ENCODE results near the gene BSPRY. TPM values are rescaled to one million over a fixed set of nuclear protein-coding genes. Genes with fewer than 3 reads are reported as not detected.

The BSPRY gene
- total and polyA plus RNA-seq, 2 of the 13 experiments (the other 11 are each of a cell fraction or from before 2014, with no cell fraction given) = 0.09 to 0.26 TPM

DNA sequence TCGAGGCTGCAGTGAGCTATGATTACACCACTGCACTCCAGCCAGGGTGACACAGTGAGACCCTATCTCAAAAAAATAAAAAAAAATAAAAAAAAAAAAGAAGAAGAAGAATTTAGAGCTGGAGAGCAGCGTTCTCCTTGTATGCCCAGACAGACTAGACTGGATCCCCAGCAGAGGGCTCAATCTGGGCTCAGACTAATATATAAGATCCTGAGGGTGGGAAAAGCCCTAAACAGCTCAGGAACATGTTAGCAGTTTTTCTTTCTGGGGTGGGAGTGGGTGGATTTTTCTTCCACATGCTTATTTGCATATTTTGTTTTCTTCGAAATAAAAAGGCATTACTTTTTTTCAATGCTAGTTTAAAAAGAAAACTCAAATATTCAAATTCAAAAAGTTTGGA lies 904 bp upstream of the BSPRY start (continued):
- no peak for TF ChIP-seq THYN1 (CRISPR knock-in tag; IDR thresholded peaks at IDR 0.05; ENCODE audit: borderline replicate concordance, low read depth)
- TF ChIP-seq ZNF407 (CRISPR knock-in tag; IDR thresholded peaks at IDR 0.05; ENCODE audit: not compliant biosample characterization) = no peak
- no peak for TF ChIP-seq ZBTB8A (CRISPR knock-in tag; IDR thresholded peaks at IDR 0.05; ENCODE audit: borderline replicate concordance, low read depth)
- no peak for TF ChIP-seq TSC22D2 (CRISPR knock-in tag; IDR thresholded peaks at IDR 0.05; ENCODE audit: borderline replicate concordance)
- no peak for TF ChIP-seq ZKSCAN8 (CRISPR knock-in tag; IDR thresholded peaks at IDR 0.05; ENCODE audit: borderline replicate concordance)
- TF ChIP-seq ZNF230 (CRISPR knock-in tag; IDR thresholded peaks at IDR 0.05) = no peak
- TF ChIP-seq FOXK1 (CRISPR knock-in tag; IDR thresholded peaks at IDR 0.05; ENCODE audit: borderline replicate concordance, low read depth) = no peak
